ENCODE measurements around the gene KLLN. TPM values are rescaled to one million over a fixed set of nuclear protein-coding genes. Genes with fewer than 3 reads are reported as not detected.
"Not testable (repeated sequence)": the region's sequence is repeated elsewhere in the genome, so short reads cannot be mapped to it uniquely, and the experiment has no call there.

Gene KLLN
- total and polyA plus RNA-seq, 7 donors = 0.14 to 0.92 (median 0.36) TPM

GRCh38 chr10:87852089-87852488, 11.2 kb downstream of the KLLN start:
- intact Hi-C loops (cut with DNase I) = loop anchor here (5.0 kb wide), 1 partner anchor 260 kb away; no protein-coding TSS in a partner anchor
- WGBS, 2 donors = 93 to 95% methylated on average over 1 of the region's 1 CpG
- TF ChIP-seq POLR2A (IDR thresholded peaks at IDR 0.05) (no peak), EP300 (IDR thresholded peaks at IDR 0.05) (no peak), CTCF (IDR thresholded peaks at IDR 0.05) (no peak), POLR2AphosphoS5 (IDR thresholded peaks at IDR 0.05) (no peak)

GRCh38 chr10:87850742-87851205, 12.6 kb downstream of the KLLN start:
- Histone ChIP-seq H3K4me3 (no peak overlapping the region), H3K4me1 (no peaks in the 10 kb centered on the region), H3K9me3 (no peaks in the 10 kb centered on the region), H3K36me3 (no peaks in the 10 kb centered on the region), H3K27ac (no peak overlapping the region), H3K27me3 (no peaks in the 10 kb centered on the region)
- TF ChIP-seq POLR2AphosphoS5 (IDR thresholded peaks at IDR 0.05) (no peak), CTCF (IDR thresholded peaks at IDR 0.05) (peak in 3 of 4 experiments; percentile 60 to 75 (median 63))
- DNase-seq = peak; percentile 81
- WGBS, 2 donors = 15 to 18% methylated on average over 5 of the region's 5 CpGs
- intact Hi-C loops (cut with DNase I) = loop anchor here (2.0 to 5.0 kb wide), 2 partner anchors 262 to 702 kb away; no protein-coding TSS in a partner anchor

More at GRCh38 chr10:87852089-87852488, 11.2 kb downstream of the KLLN start:
- no peaks in the 10 kb centered on the region for H3K27me3 ChIP-seq
- H3K27ac ChIP-seq = no peak overlapping the region
- H3K4me1 ChIP-seq = no peaks in the 10 kb centered on the region
- DNase-seq = no peak
- no peak overlapping the region for H3K4me3 ChIP-seq
- H3K9me3 ChIP-seq = no peaks in the 10 kb centered on the region
- H3K36me3 ChIP-seq = no peaks in the 10 kb centered on the region

GRCh38 chr10:87849001-87849400, 14.3 kb downstream of the KLLN start:
- no peaks in the 10 kb centered on the region for H3K36me3 ChIP-seq
- no peaks in the 10 kb centered on the region for H3K4me1 ChIP-seq
- H3K4me3 ChIP-seq = no peak overlapping the region
- H3K27ac ChIP-seq = no peak overlapping the region
- TF ChIP-seq CTCF (IDR thresholded peaks at IDR 0.05) (no peak), POLR2AphosphoS5 (IDR thresholded peaks at IDR 0.05) (no peak), POLR2A (IDR thresholded peaks at IDR 0.05) (no peak), EP300 (IDR thresholded peaks at IDR 0.05) (no peak)
- no peaks in the 10 kb centered on the region for H3K9me3 ChIP-seq
- no peak for DNase-seq
- intact Hi-C loops (cut with DNase I) = no loop called here
- H3K27me3 ChIP-seq = no peaks in the 10 kb centered on the region

DNA sequence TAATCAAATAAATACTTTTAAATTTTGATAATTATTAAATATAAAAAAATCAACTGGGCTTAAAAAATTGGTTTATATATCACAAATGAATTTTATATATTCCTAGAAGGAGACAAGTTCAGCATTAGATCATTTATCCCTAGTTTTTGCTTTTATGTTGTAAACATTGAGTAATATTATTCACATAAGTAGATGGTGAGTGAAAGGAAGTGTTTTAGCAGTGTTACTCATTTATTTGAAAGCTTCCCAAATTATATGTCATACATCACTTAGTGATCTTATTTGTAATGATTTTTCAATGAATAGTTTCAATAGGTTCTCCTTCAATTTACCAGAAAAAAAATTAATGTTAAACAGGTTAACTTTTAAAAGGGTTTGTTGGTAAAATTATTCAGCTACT, 15.8 kb downstream of the KLLN start:
- Histone ChIP-seq H3K27me3 (no peaks in the 10 kb centered on the region), H3K4me1 (no peaks in the 10 kb centered on the region), H3K36me3 (no peaks in the 10 kb centered on the region), H3K27ac (no peak overlapping the region), H3K9me3 (no peaks in the 10 kb centered on the region), H3K4me3 (no peak overlapping the region)
- TF ChIP-seq POLR2AphosphoS5 (IDR thresholded peaks at IDR 0.05) (no peak), CTCF (IDR thresholded peaks at IDR 0.05) (no peak), EP300 (IDR thresholded peaks at IDR 0.05) (no peak), POLR2A (IDR thresholded peaks at IDR 0.05) (no peak)
- DNase-seq = no peak
- intact Hi-C loops (cut with DNase I) = no loop called here

DNA sequence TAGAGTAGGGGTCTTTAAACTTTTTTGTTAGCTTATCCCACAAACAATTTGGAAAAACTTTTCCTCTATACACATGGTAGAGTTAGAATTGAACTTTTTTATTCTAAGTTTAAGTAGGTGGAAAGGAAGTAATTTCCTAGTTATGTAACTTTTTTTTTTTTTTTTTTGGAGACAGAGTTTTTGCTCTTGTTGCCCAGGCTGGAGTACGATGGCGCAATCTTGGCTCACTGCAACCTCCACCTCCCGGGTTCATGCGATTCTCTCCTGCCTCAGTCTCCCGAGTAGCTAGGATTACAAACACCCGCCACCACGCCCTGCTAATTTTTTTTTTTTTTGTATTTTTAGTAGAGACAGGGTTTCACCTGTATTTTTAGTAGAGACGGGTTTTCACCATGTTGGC, 16.6 kb downstream of the KLLN start:
- H3K36me3 ChIP-seq; intact Hi-C loops (cut with DNase I); H3K27ac ChIP-seq; H3K4me3 ChIP-seq; H3K27me3 ChIP-seq; DNase-seq; H3K9me3 ChIP-seq; H3K4me1 ChIP-seq: not testable (repeated sequence)
- WGBS, 2 donors = 94 to 96% methylated on average over 8 of the region's 8 CpGs
